H1 (cell line): ENCODE results near the gene MRPL52. TPM values are rescaled to one million over a fixed set of nuclear protein-coding genes. Genes with fewer than 3 reads are reported as not detected.
A peak's percentile ranks its signal among the peaks of the same experiment; 100 is the strongest.

Experiments
- CTCF ChIA-PET: fragments of 300-600 bp; sonication (Branson Sonifier 250); formaldehyde crosslinking; loops from one replicate; lab custom pipeline; 2021; ENCODE audit not compliant: partially characterized antibody; lab: Charles Lee
- POLR2A ChIA-PET: fragments of 300-600 bp; sonication (Branson Sonifier 250); formaldehyde crosslinking; loops from one replicate; lab custom pipeline; 2021; ENCODE audit warnings: inconsistent platforms; ENCODE audit not compliant: partially characterized antibody; lab: Charles Lee
- DNase-seq, 2 experiments: peaks; one replicate each; pipeline versions ENCODE4 v3.0.0 to v3.0.0-alpha.2; 2010 to 2022; ENCODE audit warnings: low spot score in 2 of 2, low read depth in 1 of 2, mixed read lengths in 1 of 2
- FAIRE-seq: peaks from 2 replicates; lab custom pipeline; 2011; peaks lifted over from hg19 to GRCh38; lab: Jason Lieb, UNC
- H2AFZ ChIP-seq: 2 replicates; pipeline ENCODE4 v1.8.1; 2012; ENCODE audit warnings: low read length, inconsistent platforms
- H2AK5ac ChIP-seq: 2 replicates; pipeline ENCODE4 v1.6.1; 2013; ENCODE audit warnings: low read depth, low read length
- H2BK120ac ChIP-seq: replicated peaks from 2 replicates; pipeline ENCODE3; 2013; ENCODE audit warnings: low read depth, low read length, inconsistent platforms
- H2BK12ac ChIP-seq: 2 replicates; pipeline ENCODE4 v1.6.1; 2013; ENCODE audit warnings: low read depth, low read length
- H2BK15ac ChIP-seq: 2 replicates; pipeline ENCODE4 v1.6.1; 2013; ENCODE audit warnings: low read length
- H2BK20ac ChIP-seq: 2 replicates; pipeline ENCODE4 v1.6.1; 2013; ENCODE audit warnings: low read length
- H2BK5ac ChIP-seq: 2 replicates; pipeline ENCODE4 v1.6.1; 2013; ENCODE audit warnings: low read depth, low read length
- H3K14ac ChIP-seq: 2 replicates; pipeline ENCODE4 v1.6.1; 2013; ENCODE audit warnings: inconsistent platforms; ENCODE audit not compliant: insufficient read length
- H3K18ac ChIP-seq: 2 replicates; pipeline ENCODE4 v1.6.1; 2013; ENCODE audit warnings: low read length; ENCODE audit errors: extremely low read depth
- H3K23ac ChIP-seq: 2 replicates; pipeline ENCODE4 v1.6.1; 2013; ENCODE audit warnings: inconsistent platforms; ENCODE audit not compliant: insufficient read length
- H3K23me2 ChIP-seq: 2 replicates; pipeline ENCODE4 v1.6.1; 2013; ENCODE audit warnings: low read depth, low read length
- H3K27ac ChIP-seq: 2 replicates; pipeline ENCODE4 v1.6.1; 2011; ENCODE audit warnings: low read depth, low read length, inconsistent platforms
- H3K27me3 ChIP-seq, 4 experiments: replicated peaks in 1 of 4; 1 replicate in 1 of 4; 2 replicates in 3 of 4; pipeline versions ENCODE4 v1.6.1 to v1.8.1; 2011 to 2013; ENCODE audit warnings: low read length in 3 of 4, mild to moderate bottlenecking in 3 of 4, inconsistent platforms in 2 of 4, mixed read lengths in 2 of 4, moderate library complexity in 1 of 4; ENCODE audit not compliant: control insufficient read depth in 3 of 4, insufficient read depth in 3 of 4; ENCODE audit errors: extremely low read depth in 1 of 4
- H3K36me3 ChIP-seq, 4 experiments: 2 replicates each; pipeline versions ENCODE4 v1.6.1 to v1.8.1; 2011 to 2013; ENCODE audit warnings: mild to moderate bottlenecking in 4 of 4, low read length in 3 of 4, moderate library complexity in 2 of 4, control low read depth in 1 of 4, inconsistent platforms in 1 of 4; ENCODE audit not compliant: insufficient read depth in 4 of 4, control insufficient read depth in 2 of 4
- H3K4ac ChIP-seq: replicated peaks from 2 replicates; pipeline ENCODE3; 2013; ENCODE audit warnings: low read length, low read depth, mixed read lengths, inconsistent platforms; ENCODE audit not compliant: insufficient read length
- H3K4me1 ChIP-seq, 4 experiments: replicated peaks in 1 of 4; 1 replicate in 1 of 4; 2 replicates in 3 of 4; pipeline versions ENCODE4 v1.6.1 to v1.8.1; 2011 to 2013; ENCODE audit warnings: low read length in 3 of 4, inconsistent platforms in 2 of 4, mixed read lengths in 1 of 4; ENCODE audit not compliant: insufficient read depth in 4 of 4, control insufficient read depth in 3 of 4
- H3K4me2 ChIP-seq, 2 experiments: 2 replicates each; pipeline versions ENCODE4 v1.6.1 to v1.8.1; 2011 to 2013; ENCODE audit warnings: low read depth in 2 of 2, low read length in 2 of 2, control low read depth in 1 of 2, inconsistent platforms in 1 of 2, mild to moderate bottlenecking in 1 of 2; ENCODE audit not compliant: insufficient read depth in 1 of 2
- H3K4me3 ChIP-seq, 4 experiments: fragments of 200-600, 300-600 bp in 1 of 4; sonication (generic), shearing (Covaris generic), sonication (Bioruptor Twin) in 1 of 4; 2 replicates each; pipeline versions ENCODE4 v1.5.1 to v1.8.1; 2011 to 2016; ENCODE audit warnings: low read length in 4 of 4, low read depth in 3 of 4, control low read depth in 2 of 4, inconsistent platforms in 2 of 4, mild to moderate bottlenecking in 2 of 4, mixed read lengths in 1 of 4, moderate library complexity in 1 of 4; ENCODE audit not compliant: insufficient read depth in 2 of 4; ENCODE audit errors: extremely low read depth in 1 of 4
- H3K56ac ChIP-seq: replicated peaks from 2 replicates; pipeline ENCODE3; 2013; ENCODE audit warnings: low read depth, mild to moderate bottlenecking, mixed read lengths, low read length, inconsistent platforms; ENCODE audit not compliant: insufficient read length
- H3K79me1 ChIP-seq: 2 replicates; pipeline ENCODE4 v1.6.1; 2013; ENCODE audit warnings: low read depth, low read length, control low read depth
- H3K79me2 ChIP-seq, 2 experiments: 2 replicates each; pipeline versions ENCODE4 v1.6.1 to v1.8.1; 2012 to 2013; ENCODE audit warnings: low read length in 2 of 2, mild to moderate bottlenecking in 2 of 2, inconsistent platforms in 1 of 2; ENCODE audit not compliant: insufficient read depth in 2 of 2, control insufficient read depth in 1 of 2
- H3K9ac ChIP-seq, 4 experiments: replicated peaks in 1 of 4; 1 replicate in 1 of 4; 2 replicates in 3 of 4; pipeline versions ENCODE4 v1.6.1 to v1.8.1; 2011 to 2013; ENCODE audit warnings: low read depth in 3 of 4, low read length in 3 of 4, control low read depth in 2 of 4, mild to moderate bottlenecking in 2 of 4, moderate library complexity in 2 of 4, inconsistent platforms in 1 of 4; ENCODE audit errors: extremely low read depth in 1 of 4
- H3K9me3 ChIP-seq, 2 experiments: 2 replicates each; pipeline versions ENCODE4 v1.6.1 to v1.8.1; 2012 to 2013; ENCODE audit warnings: mild to moderate bottlenecking in 2 of 2, moderate library complexity in 2 of 2, control low read depth in 1 of 2, inconsistent platforms in 1 of 2, low read depth in 1 of 2, low read length in 1 of 2, mixed read lengths in 1 of 2; ENCODE audit not compliant: insufficient read depth in 2 of 2
- H4K20me1 ChIP-seq, 2 experiments: replicated peaks in 1 of 2; 2 replicates each; pipeline versions ENCODE3 to v1.8.1; 2011 to 2013; ENCODE audit warnings: inconsistent platforms in 2 of 2, low read length in 2 of 2, mild to moderate bottlenecking in 1 of 2; ENCODE audit not compliant: insufficient read depth in 2 of 2, control insufficient read depth in 1 of 2
- H4K5ac ChIP-seq: 2 replicates; pipeline ENCODE4 v1.6.1; 2013; ENCODE audit warnings: low read length, low read depth, mixed read lengths, inconsistent platforms; ENCODE audit not compliant: insufficient read length
- H4K8ac ChIP-seq: 2 replicates; pipeline ENCODE4 v1.8.0; 2013; ENCODE audit warnings: mild to moderate bottlenecking, moderate library complexity, low read length, inconsistent platforms; ENCODE audit not compliant: insufficient read depth; ENCODE audit errors: extremely low read depth
- H4K91ac ChIP-seq: replicated peaks from 2 replicates; pipeline ENCODE3; 2013; ENCODE audit warnings: low read length, mixed read lengths, inconsistent platforms; ENCODE audit not compliant: insufficient read length
- ASH2L ChIP-seq: fragments of 200-600, 300-600 bp; sonication (generic); IDR thresholded peaks from one replicate; pipeline ENCODE4 v1.7.1; 2017; ENCODE audit warnings: low read length
- ATF2 ChIP-seq: IDR thresholded peaks from 2 replicates; pipeline ENCODE4 v1.6.1; 2012; ENCODE audit warnings: low read length, inconsistent platforms
- BACH1 ChIP-seq: IDR thresholded peaks from 2 replicates; pipeline ENCODE4 v1.6.1; 2012; ENCODE audit warnings: low read length, improper control_type of control experiment
- CEBPB ChIP-seq: IDR thresholded peaks from 2 replicates; pipeline ENCODE4 v1.6.1; 2012; ENCODE audit warnings: low read depth, low read length
- EZH2 ChIP-seq: fragments of 200-600 bp; sonication (generic); IDR thresholded peaks from 2 replicates; pipeline ENCODE4 v1.7.1; 2012; ENCODE audit warnings: low read depth, mild to moderate bottlenecking, moderate library complexity, low read length, inconsistent platforms; ENCODE audit not compliant: severe bottlenecking
- GTF2F1 ChIP-seq: IDR thresholded peaks from 2 replicates; pipeline ENCODE4 v1.6.1; 2012; ENCODE audit warnings: low read depth, low read length, improper control_type of control experiment, borderline replicate concordance
- JUND ChIP-seq: IDR thresholded peaks from 2 replicates; pipeline ENCODE4 v1.6.1; 2011; ENCODE audit warnings: mild to moderate bottlenecking, improper control_type of control experiment, low read length
- KDM4A ChIP-seq: IDR thresholded peaks from one replicate; pipeline ENCODE4 v1.7.1; 2012; ENCODE audit warnings: low read depth, mild to moderate bottlenecking, moderate library complexity, low read length, inconsistent platforms; ENCODE audit not compliant: severe bottlenecking
- POLR2A ChIP-seq, 2 experiments: IDR thresholded peaks; 1 replicate in 1 of 2; 2 replicates in 1 of 2; pipeline ENCODE4 v1.6.1; 2011; ENCODE audit warnings: low read depth in 2 of 2, low read length in 2 of 2, mild to moderate bottlenecking in 2 of 2; ENCODE audit errors: control extremely low read depth in 1 of 2
- SP2 ChIP-seq: IDR thresholded peaks from 2 replicates; pipeline ENCODE4 v1.6.1; 2012; ENCODE audit warnings: mild to moderate bottlenecking, low read length, inconsistent platforms
- WGBS, 2 experiments: shearing (Covaris generic) in 1 of 2; methylation state at CpG; one replicate each; pipeline versions ENCODE4 v1.1.6 to v1.1.7; 2013 to 2015; ENCODE audit warnings: low lambda C conversion rate in 2 of 2, mixed read lengths in 2 of 2, inconsistent platforms in 1 of 2, low coverage in 1 of 2, missing lambda C conversion rate in 1 of 2; ENCODE audit not compliant: insufficient replicate concordance in 2 of 2, insufficient coverage in 1 of 2, insufficient read length in 1 of 2; ENCODE audit errors: extremely low coverage in 1 of 2, missing lambda C conversion rate in 1 of 2; 5-methylcytosine and 5-hydroxymethylcytosine counted together
- polyA plus RNA-seq, 7 experiments: library from polyadenylated mRNA; depleted of rRNA in 3 of 7; stranded (reverse) in 5 of 7; unstranded in 2 of 7; fragments of >200 nt in 5 of 7; fragments of 200-250 nt in 2 of 7; gene quantifications; 1 replicate in 5 of 7; 2 replicates in 1 of 7; 4 replicates in 1 of 7; pipeline versions ENCODE4 v1.2.1 to v1.2.3, GENCODE V29; 2011 to 2013; ENCODE audit warnings: missing spikeins in 2 of 7, mixed read lengths in 2 of 7
- total RNA-seq: library from RNA; stranded (reverse); fragmentation: NEBNext Ultra II Directional; extraction: Animal tissue kit (Norgen Biotek cat#: 25700); gene quantifications from 2 replicates; pipeline ENCODE4 v1.2.1, GENCODE V29; 2021

Gene MRPL52
- total and polyA plus RNA-seq, 2 of the 8 experiments (the other 6 are each of a cell fraction or from before 2014, with no cell fraction given): 70.5 to 176 TPM

- Histone ChIP-seq H3K9ac (no peak overlapping the region; a peak in 1 of 7 replicates), H3K79me2 (no peaks in the 10 kb centered on the region), H4K5ac (no peak overlapping the region), H3K14ac (no peak overlapping the region), H4K91ac (no peak overlapping the region), H3K18ac (peak overlapping the region; percentile 44; the same call in 1 of the 2 replicates), H3K36me3 (no peaks in the 10 kb centered on the region), H4K8ac (no peak overlapping the region), H2BK5ac (no peak overlapping the region), H3K23me2 (peaks cover under 1% of the 10 kb centered on the region; the same call in 1 of the 2 replicates), H3K4me2 (no peak overlapping the region; a peak in 1 of 4 replicates), H3K23ac (no peak overlapping the region), H3K27me3 (no peaks in the 10 kb centered on the region), H2BK12ac (no peak overlapping the region), H2BK120ac (no peak overlapping the region), H4K20me1 (no peaks in the 10 kb centered on the region), H3K4me3 (no peak overlapping the region), H3K4ac (no peak overlapping the region), H3K9me3 (no peaks in the 10 kb centered on the region), H3K56ac (no peak overlapping the region), H2BK15ac (no peak overlapping the region), H2AK5ac (no peak overlapping the region), H2AFZ (no peak overlapping the region), H3K79me1 (no peaks in the 10 kb centered on the region), H3K27ac (no peak overlapping the region), H3K4me1 (peaks cover 7 to 21% (median 14%) of the 10 kb centered on the region in 4 experiments), H2BK20ac (no peak overlapping the region)
- 93% methylated on average over 7 of the region's 7 CpGs; no CpG with 5 or more reads in 1 of the 2 experiments for WGBS, 2 experiments
- DNase-seq (no peak), FAIRE-seq (no peak)
- ChIA-PET POLR2A (interaction anchor here (0.6 to 2.7 kb wide), 4 partner anchors 8 to 107 kb away, joined by 3 to 20 read pairs (median 4); no protein-coding TSS in a partner anchor), CTCF (interaction anchor here (1.0 to 53.1 kb wide), 7 partner anchors 10 to 244 kb away, joined by 3 to 1562 read pairs (median 6); partner anchors contain the start of genes LRP10, MMP14 and REM2)
- no peak for TF ChIP-seq JUND
- TF ChIP-seq ATF2: no peak
- no peak for TF ChIP-seq KDM4A
- no peak for TF ChIP-seq CEBPB
- no peak for TF ChIP-seq SP2
- TF ChIP-seq EZH2: no peak
- TF ChIP-seq BACH1: no peak
- TF ChIP-seq POLR2A (IDR thresholded peaks at IDR 0.05; ENCODE audit: control extremely low read depth in 1 of 2, low read depth in 2 of 2, low read length in 2 of 2): no peak
- TF ChIP-seq GTF2F1: no peak
- no peak for TF ChIP-seq ASH2L
These were observed 15.3 kb upstream of the MRPL52 start for GRCh38 chr14:22814373-22814772.
